ENCODE measurements around the gene SERPINE3. TPM values are rescaled to one million over a fixed set of nuclear protein-coding genes. Genes with fewer than 3 reads are reported as not detected.

The SERPINE3 gene
- total and polyA plus RNA-seq, 2 of the 4 experiments (the other 2 are of a cell fraction) = not detected

DNA sequence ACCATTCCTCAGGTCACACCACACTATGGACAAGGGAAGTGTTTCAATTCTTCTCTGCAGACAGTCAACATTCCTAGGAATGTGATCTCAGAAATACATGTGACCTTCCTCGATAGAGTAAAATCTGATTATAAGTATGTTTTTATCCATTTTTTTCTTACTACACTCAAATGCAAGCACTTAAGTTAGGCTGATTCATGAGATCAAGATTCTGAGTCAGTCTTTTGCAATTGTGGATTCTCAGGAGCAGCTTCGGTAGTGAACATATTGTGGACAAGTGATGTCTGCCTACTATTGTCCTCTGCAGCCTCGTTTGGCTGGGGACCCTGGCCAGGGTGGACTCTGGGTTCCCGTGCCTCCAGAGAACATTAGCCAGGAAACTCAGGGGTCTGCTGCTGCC lies 3.2 kb downstream of the SERPINE3 start:
- 0 out of 2 replicates have a peak, but pooled peaks cover 6% of the 10 kb centered on the region for H3K9me1 ChIP-seq (ENCODE audit: insufficient read depth, low read length)
- H2AK5ac ChIP-seq (ENCODE audit: low read depth, low read length) = no peak overlapping the region
- dilution Hi-C loops (cut with HindIII; ENCODE audit: low sequenced_read_pairs, unreplicated experiment) = no loop called here
- no peak overlapping the region for H2BK120ac ChIP-seq (ENCODE audit: low read depth, low read length)
- no peak overlapping the region for H2AK9ac ChIP-seq (replicated peaks; ENCODE audit: low read depth, low read length, poor library complexity)
- no peak overlapping the region for H3K23ac ChIP-seq (ENCODE audit: low read depth, low read length)
- no peak overlapping the region for H3K56ac ChIP-seq (ENCODE audit: extremely low read depth, insufficient read depth, low read length)
- DNase-seq (peak; percentile 78), ATAC-seq (ENCODE audit: low read depth) (peak; percentile 76)
- H3K9ac ChIP-seq (ENCODE audit: low read depth, low read length) = no peak overlapping the region
- H3K4me2 ChIP-seq (ENCODE audit: low read depth, low read length) = peak overlapping the region; percentile 37; the same call in 1 of the 2 replicates
- H4K20me1 ChIP-seq (ENCODE audit: insufficient read depth, low read length) = no peaks in the 10 kb centered on the region
- no peaks in the 10 kb centered on the region for H3K79me1 ChIP-seq (ENCODE audit: low read depth in 1 of 2, low read length in 2 of 2)
- no peak overlapping the region for H3K14ac ChIP-seq (replicated peaks; ENCODE audit: low read depth, low read length)
- H3K4ac ChIP-seq (ENCODE audit: low read depth, low read length) = no peak overlapping the region
- no peak overlapping the region for H3K18ac ChIP-seq (ENCODE audit: low read depth, low read length)
- CTCF ChIA-PET = no interaction called here
- peak; percentile 25; the same call in 1 of the 2 replicates for TF ChIP-seq FOS (IDR thresholded peaks at IDR 0.05; ENCODE audit: low read depth, low read length)
- TF ChIP-seq CEBPB (IDR thresholded peaks at IDR 0.05; ENCODE audit: low read depth, low read length) = peak; percentile 80
- TF ChIP-seq NFE2L2 (IDR thresholded peaks at IDR 0.05; ENCODE audit: low read depth, low read length) = no peak
- TF ChIP-seq, protein P1, sequence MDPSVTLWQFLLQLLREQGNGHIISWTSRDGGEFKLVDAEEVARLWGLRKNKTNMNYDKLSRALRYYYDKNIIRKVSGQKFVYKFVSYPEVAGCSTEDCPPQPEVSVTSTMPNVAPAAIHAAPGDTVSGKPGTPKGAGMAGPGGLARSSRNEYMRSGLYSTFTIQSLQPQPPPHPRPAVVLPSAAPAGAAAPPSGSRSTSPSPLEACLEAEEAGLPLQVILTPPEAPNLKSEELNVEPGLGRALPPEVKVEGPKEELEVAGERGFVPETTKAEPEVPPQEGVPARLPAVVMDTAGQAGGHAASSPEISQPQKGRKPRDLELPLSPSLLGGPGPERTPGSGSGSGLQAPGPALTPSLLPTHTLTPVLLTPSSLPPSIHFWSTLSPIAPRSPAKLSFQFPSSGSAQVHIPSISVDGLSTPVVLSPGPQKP (IDR thresholded peaks at IDR 0.05; ENCODE audit: borderline replicate concordance, low read depth, low read length) = no peak
- H3K4me3 ChIP-seq (ENCODE audit: insufficient read depth, low read depth, low read length) = no peak overlapping the region
- H2AFZ ChIP-seq (replicated peaks; ENCODE audit: low read length, poor library complexity) = peak overlapping the region; percentile 73
- no peak overlapping the region for H3K27ac ChIP-seq (ENCODE audit: insufficient read depth, low read length)
- intact Hi-C loops (cut with micrococcal nuclease) = no loop called here
- H2BK15ac ChIP-seq (ENCODE audit: low read depth, low read length) = no peak overlapping the region
- BruUV-seq (replicated peaks) = no TSS peak
- 47% methylated on average over 2 of the region's 4 CpGs; no CpG with 5 or more reads in 1 of the 2 experiments for whole genome bisulfite sequencing, 2 experiments (ENCODE audit: extremely low coverage in 2 of 2, insufficient read length in 1 of 2)
- peaks cover 4% of the 10 kb centered on the region for H3K4me1 ChIP-seq (ENCODE audit: control insufficient read depth, insufficient read depth, low read length)
- no peaks in the 10 kb centered on the region for H3K9me3 ChIP-seq (ENCODE audit: control insufficient read depth, insufficient read depth, low read length)
- POLR2A ChIA-PET (ENCODE audit: unreplicated experiment) = no interaction called here
- H2BK5ac ChIP-seq (ENCODE audit: low read depth, low read length, poor library complexity, severe bottlenecking) = no peak overlapping the region
- no peak overlapping the region for H4K91ac ChIP-seq (ENCODE audit: insufficient read depth, low read depth, low read length)
- H4K8ac ChIP-seq (ENCODE audit: low read depth in 2 of 2, low read length in 2 of 2) = no peak overlapping the region
- in situ Hi-C loops (cut with MboI; ENCODE audit: low sequenced_read_pairs) = no loop called here
- peaks cover 5% of the 10 kb centered on the region; the same call in 1 of the 2 replicates for H3K27me3 ChIP-seq (ENCODE audit: control insufficient read depth, insufficient read depth, low read length)
- no peak overlapping the region for H2BK20ac ChIP-seq (ENCODE audit: low read depth, low read length)
- H3K36me3 ChIP-seq (ENCODE audit: control insufficient read depth, insufficient read depth, low read length) = no peaks in the 10 kb centered on the region
- H4K5ac ChIP-seq (ENCODE audit: low read depth, low read length) = no peak overlapping the region
